Upper lobe of right lung (tissue), 1 donor: Measurements from ENCODE around the gene SIAE. TPM values are rescaled to one million over a fixed set of nuclear protein-coding genes. Genes with fewer than 3 reads are reported as not detected.

ENCODE experiments used
- ATAC-seq: fragments of 200-7000 bp; cut with Tn5 transposase; one replicate; pipeline ENCODE4 v1.9.1; 2020; ENCODE audit warnings: mild to moderate bottlenecking, moderate library complexity
- DNase-seq: peaks from one replicate; pipeline ENCODE4 v3.0.0-alpha.2; 2020
- H3K27ac ChIP-seq: fragments of 200-600 bp; one replicate; pipeline ENCODE4 v1.8.0; 2022
- H3K27me3 ChIP-seq: fragments of 200-600 bp; one replicate; pipeline ENCODE4 v1.8.0; 2022; ENCODE audit warnings: mild to moderate bottlenecking
- H3K36me3 ChIP-seq: fragments of 200-600 bp; one replicate; pipeline ENCODE4 v1.8.0; 2022
- H3K4me1 ChIP-seq: fragments of 200-600 bp; one replicate; pipeline ENCODE4 v1.8.0; 2022
- H3K4me3 ChIP-seq: fragments of 200-600 bp; one replicate; pipeline ENCODE4 v1.8.0; 2022; ENCODE audit warnings: mild to moderate bottlenecking
- H3K9me3 ChIP-seq: fragments of 200-600 bp; one replicate; pipeline ENCODE4 v1.8.0; 2022
- intact Hi-C: fragments of 100-400 bp; cut with DNase I; formaldehyde crosslinking; loops from one replicate; pipeline ENCODE4 v1.11.0; 2022
- total RNA-seq: library from RNA; stranded (reverse); fragmentation: NEBNext Ultra II Directional; extraction: Animal tissue kit (Norgen Biotek cat#: 25700); gene quantifications from one replicate; pipeline ENCODE4 v1.2.1, GENCODE V29; 2021
- TF ChIP-seq, protein P1 (sequence below): fragments of 200-600 bp; IDR thresholded peaks from one replicate; pipeline ENCODE4 v1.8.0; 2022; ENCODE audit warnings: antibody characterized with exemption
- donor health status: DM: no; HTN: yes; CAD: no; lungs with severe emphysema.

Gene SIAE
- total RNA-seq, 1 donor from 2014 or later: 41.6 TPM

DNA sequence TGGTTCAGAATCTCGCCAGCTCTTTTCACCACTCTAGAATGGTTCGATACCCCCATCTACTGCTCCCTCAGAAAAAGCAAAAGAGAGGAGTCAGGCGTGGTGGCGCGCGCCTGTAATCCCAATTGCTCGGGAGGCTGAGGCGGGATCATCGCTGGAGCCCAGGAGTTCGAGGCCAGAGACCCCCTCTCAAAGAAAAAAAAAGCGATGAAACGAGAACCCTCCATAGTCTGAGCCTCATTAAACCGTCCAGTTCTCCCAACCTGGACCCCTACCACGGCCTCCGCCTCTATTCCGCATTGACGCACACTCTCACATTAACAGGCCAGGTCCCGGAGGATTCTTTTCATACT, 604 bp upstream of the SIAE start:
- Histone ChIP-seq H3K4me3 (peak overlapping the region; percentile 78), H3K9me3 (no peaks in the 10 kb centered on the region), H3K27me3 (no peaks in the 10 kb centered on the region), H3K36me3 (no peaks in the 10 kb centered on the region), H3K4me1 (peaks cover 20% of the 10 kb centered on the region), H3K27ac (peak overlapping the region; percentile 94)
- ATAC-seq (no peak), DNase-seq (no peak)
- intact Hi-C loops: loop anchor here (5.0 kb wide), 1 partner anchor 73 kb away; no protein-coding TSS in a partner anchor
- TF ChIP-seq, protein P1, sequence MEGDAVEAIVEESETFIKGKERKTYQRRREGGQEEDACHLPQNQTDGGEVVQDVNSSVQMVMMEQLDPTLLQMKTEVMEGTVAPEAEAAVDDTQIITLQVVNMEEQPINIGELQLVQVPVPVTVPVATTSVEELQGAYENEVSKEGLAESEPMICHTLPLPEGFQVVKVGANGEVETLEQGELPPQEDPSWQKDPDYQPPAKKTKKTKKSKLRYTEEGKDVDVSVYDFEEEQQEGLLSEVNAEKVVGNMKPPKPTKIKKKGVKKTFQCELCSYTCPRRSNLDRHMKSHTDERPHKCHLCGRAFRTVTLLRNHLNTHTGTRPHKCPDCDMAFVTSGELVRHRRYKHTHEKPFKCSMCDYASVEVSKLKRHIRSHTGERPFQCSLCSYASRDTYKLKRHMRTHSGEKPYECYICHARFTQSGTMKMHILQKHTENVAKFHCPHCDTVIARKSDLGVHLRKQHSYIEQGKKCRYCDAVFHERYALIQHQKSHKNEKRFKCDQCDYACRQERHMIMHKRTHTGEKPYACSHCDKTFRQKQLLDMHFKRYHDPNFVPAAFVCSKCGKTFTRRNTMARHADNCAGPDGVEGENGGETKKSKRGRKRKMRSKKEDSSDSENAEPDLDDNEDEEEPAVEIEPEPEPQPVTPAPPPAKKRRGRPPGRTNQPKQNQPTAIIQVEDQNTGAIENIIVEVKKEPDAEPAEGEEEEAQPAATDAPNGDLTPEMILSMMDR: no peak

DNA sequence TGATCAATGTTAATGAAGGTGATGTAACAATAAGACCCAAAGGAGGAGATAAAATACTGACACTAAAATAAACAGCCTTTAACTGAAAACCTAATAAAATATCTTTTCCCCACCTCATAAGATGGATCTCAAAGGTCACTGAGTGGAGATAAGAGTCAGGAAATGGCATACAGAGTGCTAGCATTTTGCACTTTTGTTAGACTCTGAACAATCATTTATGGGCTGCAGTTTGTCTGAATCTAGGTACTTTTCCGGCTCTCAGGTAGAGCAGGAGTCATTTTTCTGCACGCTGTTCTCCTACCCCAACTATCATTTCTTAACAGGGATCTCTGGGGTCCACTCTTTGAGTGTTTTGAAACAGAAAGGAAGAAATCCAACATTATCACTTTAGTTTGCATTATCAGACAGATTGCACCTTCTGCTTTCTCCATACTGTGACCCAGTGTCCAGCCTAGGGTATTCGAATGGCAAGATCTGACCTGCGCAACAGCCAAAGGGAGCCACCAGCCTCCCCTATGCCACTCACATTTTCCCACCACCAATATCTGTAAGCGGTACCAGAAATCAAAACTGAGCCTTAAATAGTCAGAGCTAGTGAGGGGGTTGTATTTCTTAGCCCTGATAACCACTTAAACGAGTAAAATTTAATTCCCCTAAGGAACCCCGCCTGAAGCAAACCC, 863 bp downstream of the SIAE start:
- ATAC-seq: no peak

DNA sequence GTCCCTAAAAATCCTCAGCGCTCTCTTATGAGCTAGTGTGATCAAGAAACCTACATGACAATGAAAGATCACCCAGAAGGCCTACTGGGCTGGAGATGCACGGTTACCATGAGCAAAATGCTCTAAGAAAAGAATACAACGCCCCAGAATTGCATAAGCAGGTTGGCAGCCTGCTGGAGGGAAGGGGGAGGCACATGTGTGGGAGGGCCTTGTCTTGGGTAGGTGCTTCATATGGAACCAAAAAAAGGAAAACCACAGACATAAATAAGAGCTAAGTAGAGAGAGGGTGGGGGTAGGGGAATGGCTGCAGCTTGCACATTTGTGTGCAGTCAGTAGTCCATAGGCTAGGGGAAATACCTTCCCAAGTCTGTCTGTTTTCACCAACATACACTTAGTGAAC, 2.8 kb downstream of the SIAE start:
- DNase-seq (no peak), ATAC-seq (no peak)
- Histone ChIP-seq H3K4me1 (peaks cover 15% of the 10 kb centered on the region), H3K9me3 (no peaks in the 10 kb centered on the region), H3K4me3 (no peak overlapping the region), H3K36me3 (peaks cover 6% of the 10 kb centered on the region), H3K27ac (no peak overlapping the region), H3K27me3 (no peaks in the 10 kb centered on the region)
- TF ChIP-seq, protein P1: no peak
- intact Hi-C loops: loop anchor here (5.0 kb wide), 1 partner anchor 77 kb away; no protein-coding TSS in a partner anchor

More for the DNA sequence above, 863 bp downstream of the SIAE start:
- peak overlapping the region; percentile 78 for H3K4me3 ChIP-seq
- TF ChIP-seq, protein P1: no peak
- intact Hi-C loops: loop anchor here (5.0 kb wide), 1 partner anchor 75 kb away; no protein-coding TSS in a partner anchor
- no peaks in the 10 kb centered on the region for H3K36me3 ChIP-seq
- H3K27ac ChIP-seq: peak overlapping the region; percentile 94
- DNase-seq: no peak
- H3K4me1 ChIP-seq: peaks cover 20% of the 10 kb centered on the region
- H3K9me3 ChIP-seq: no peaks in the 10 kb centered on the region
- no peaks in the 10 kb centered on the region for H3K27me3 ChIP-seq

DNA sequence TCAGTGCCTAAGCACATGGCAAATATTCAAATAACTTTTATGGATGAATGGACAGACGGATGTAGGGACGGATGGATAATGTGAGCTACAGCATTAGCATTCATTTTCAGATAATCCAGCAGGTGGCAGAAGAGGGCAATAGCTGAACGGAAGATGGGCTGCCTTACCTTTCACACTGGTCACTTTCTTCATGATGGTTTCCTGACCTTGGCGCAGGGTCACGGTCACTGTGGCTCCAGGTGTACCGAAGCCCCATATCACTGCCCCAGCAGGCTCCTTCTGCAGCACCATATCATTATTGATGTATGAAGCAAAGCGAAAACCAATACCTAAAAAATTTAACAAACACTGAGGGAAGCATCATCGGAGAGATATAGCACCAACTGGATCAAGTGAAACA, 4.3 kb downstream of the SIAE start:
- TF ChIP-seq, protein P1: peak; percentile 86
- H3K36me3 ChIP-seq: peaks cover 20% of the 10 kb centered on the region
- H3K27ac ChIP-seq: no peak overlapping the region
- intact Hi-C loops: no loop called here
- H3K4me3 ChIP-seq: no peak overlapping the region
- H3K27me3 ChIP-seq: no peaks in the 10 kb centered on the region
- ATAC-seq: peak; percentile 58
- H3K9me3 ChIP-seq: no peaks in the 10 kb centered on the region
- DNase-seq: no peak
- peaks cover 7% of the 10 kb centered on the region for H3K4me1 ChIP-seq

DNA sequence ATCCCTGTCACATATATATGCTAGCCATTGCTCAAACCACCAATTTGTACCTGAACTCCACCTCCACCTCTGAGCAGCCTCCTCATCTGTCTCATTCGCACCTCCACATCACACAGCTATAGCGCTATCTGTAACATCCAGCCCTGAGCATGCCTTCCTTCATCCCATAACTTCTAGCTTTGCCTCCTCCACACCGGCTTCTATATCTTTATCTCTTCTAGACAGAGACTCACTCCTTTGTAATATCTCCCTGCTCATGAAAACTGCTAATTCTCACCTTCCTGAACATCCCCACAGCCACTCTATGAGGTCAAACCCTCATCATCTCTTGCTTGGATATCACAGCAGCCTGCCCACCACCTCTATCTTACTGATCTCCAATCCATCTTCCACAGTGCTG, 5.9 kb downstream of the SIAE start:
- Histone ChIP-seq H3K36me3 (peaks cover 22% of the 10 kb centered on the region), H3K27ac (no peak overlapping the region), H3K4me3 (no peak overlapping the region), H3K4me1 (peaks cover 1% of the 10 kb centered on the region), H3K27me3 (no peaks in the 10 kb centered on the region), H3K9me3 (no peaks in the 10 kb centered on the region)
- TF ChIP-seq, protein P1: no peak
- ATAC-seq (no peak), DNase-seq (no peak)
- intact Hi-C loops: no loop called here
